Superior temporal gyrus (tissue), 1 donor: Measurements from ENCODE around the gene AKR1C4.

Source experiments
- DNase-seq: peaks from one replicate; pipeline ENCODE4 v3.0.0-alpha.2; 2016; ENCODE audit errors: extremely low spot score

Gene AKR1C4

DNA sequence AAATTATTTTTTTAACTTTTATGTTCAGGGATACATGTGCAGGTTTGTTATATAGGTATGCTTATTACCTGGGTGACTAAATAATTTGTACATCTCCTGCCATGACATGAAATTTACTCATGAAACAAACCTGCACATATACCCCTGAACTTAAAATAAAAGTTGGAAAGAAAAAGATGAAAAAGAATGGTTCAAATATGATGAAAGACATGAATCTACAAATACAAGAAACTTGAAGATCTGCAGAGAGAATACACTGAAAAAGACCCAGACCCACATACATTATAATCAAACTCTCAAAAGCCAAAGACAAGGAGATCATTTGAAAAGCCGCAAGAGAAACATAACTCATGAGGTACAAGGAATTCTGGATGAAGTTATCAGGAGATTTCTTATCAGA is 70.2 kb downstream of the AKR1C4 start:
- DNase-seq: no peak

DNA sequence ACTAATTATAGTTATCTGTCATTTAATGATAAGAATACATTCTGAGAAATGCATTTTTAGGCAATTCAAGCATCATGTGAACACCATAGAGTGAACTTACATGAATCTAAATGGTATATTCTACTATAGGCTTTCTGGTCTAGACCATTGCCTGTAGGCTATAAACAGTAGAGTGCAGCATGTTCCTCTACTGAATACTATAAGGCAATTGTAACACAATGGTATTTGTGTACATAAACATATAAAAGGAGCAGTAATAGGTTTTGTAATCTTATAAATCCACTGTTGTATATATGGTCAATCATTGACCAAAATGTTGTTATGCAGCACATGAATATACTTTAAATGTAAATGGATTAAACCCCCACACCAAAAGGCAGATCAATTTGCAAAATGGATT is 71.6 kb downstream of the AKR1C4 start:
- DNase-seq: no peak
